Retina (tissue), 1 donor: ENCODE data around the gene CCNQ.

ENCODE experiments used
- DNase-seq: peaks from one replicate; pipeline ENCODE4 v3.0.0-alpha.2; 2016

CCNQ gene

GRCh38 chrX:153572601-153573000, 26.3 kb downstream of the CCNQ start:
- DNase-seq: no peak

- DNase-seq: no peak
Measured at GRCh38 chrX:153571534-153571908, 27.4 kb downstream of the CCNQ start.

- no peak for DNase-seq
Measured at GRCh38 chrX:153569475-153569874, 29.5 kb downstream of the CCNQ start.

GRCh38 chrX:153568451-153569011, 30.4 kb downstream of the CCNQ start:
- no peak for DNase-seq

GRCh38 chrX:153565996-153566580, 32.9 kb downstream of the CCNQ start:
- DNase-seq: peak; percentile 44

GRCh38 chrX:153564047-153564606, 34.8 kb downstream of the CCNQ start:
- no peak for DNase-seq

- DNase-seq: no peak
Measured at GRCh38 chrX:153562546-153562945, 36.4 kb downstream of the CCNQ start.

- no peak for DNase-seq
Measured at GRCh38 chrX:153561337-153561736, 37.6 kb downstream of the CCNQ start.

- no peak for DNase-seq
Measured at GRCh38 chrX:153560466-153560865, 38.5 kb downstream of the CCNQ start.

- no peak for DNase-seq
Measured at GRCh38 chrX:153560000-153560399, 38.9 kb downstream of the CCNQ start.

GRCh38 chrX:153557618-153558355, 41.2 kb downstream of the CCNQ start:
- no peak for DNase-seq

- DNase-seq: no peak
Measured at GRCh38 chrX:153556767-153557166, 42.2 kb downstream of the CCNQ start.

GRCh38 chrX:153554519-153555167, 44.3 kb downstream of the CCNQ start:
- peak; percentile 74 for DNase-seq

- no peak for DNase-seq
Measured at GRCh38 chrX:153551135-153551534, 47.8 kb downstream of the CCNQ start.

- DNase-seq: no peak
Measured at GRCh38 chrX:153549807-153550206, 49.1 kb downstream of the CCNQ start.

GRCh38 chrX:153549231-153549630, 49.7 kb downstream of the CCNQ start:
- no peak for DNase-seq

- no peak for DNase-seq
Measured at GRCh38 chrX:153547195-153547594, 51.7 kb downstream of the CCNQ start.

GRCh38 chrX:153546386-153546785, 52.6 kb downstream of the CCNQ start:
- DNase-seq: no peak

GRCh38 chrX:153544727-153545126, 54.2 kb downstream of the CCNQ start:
- DNase-seq: no peak

- DNase-seq: no peak
Measured at GRCh38 chrX:153539979-153540358, 59.0 kb downstream of the CCNQ start.

GRCh38 chrX:153539171-153539978, 59.6 kb downstream of the CCNQ start:
- DNase-seq: peak; percentile 83

GRCh38 chrX:153538424-153538823, 60.5 kb downstream of the CCNQ start:
- DNase-seq: no peak
